GM12878 (cell line): Measurements from ENCODE around the gene SACM1L. TPM values are rescaled to one million over a fixed set of nuclear protein-coding genes. Genes with fewer than 3 reads are reported as not detected.

Experiments
- ATAC-seq: fragments of 200-7000 bp; cut with Tn5 transposase; 3 replicates; pipeline ENCODE4 v1.9.1; 2020; ENCODE audit warnings: mild to moderate bottlenecking, moderate library complexity
- BruUV-seq: library from RNA; stranded (reverse); fragments of 400-500 nt; replicated peaks from 2 replicates; lab custom pipeline; 2021; lab: Mats Ljungman, UMichigan
- CTCF ChIA-PET: fragments of 300-600 bp; sonication (Branson Sonifier 250); formaldehyde crosslinking; extraction: SDS; loops from one replicate; lab custom pipeline; 2021; ENCODE audit warnings: inconsistent platforms; lab: Yijun Ruan, JAX
- POLR2A ChIA-PET: fragments of 350-600 bp; formaldehyde crosslinking; extraction: SDS; loops from one replicate; lab custom pipeline; 2021; ENCODE audit warnings: inconsistent platforms; lab: Charles Lee
- RAD21 ChIA-PET: fragments of 300-600 bp; sonication (Branson Sonifier 250); formaldehyde crosslinking; loops from one replicate; lab custom pipeline; 2023; ENCODE audit warnings: antibody characterized with exemption; ENCODE audit not compliant: unreplicated experiment; lab: Charles Lee
- SMC1A ChIA-PET: fragments of 300-600 bp; sonication (Branson Sonifier 250); formaldehyde crosslinking; loops from one replicate; lab custom pipeline; 2023; ENCODE audit not compliant: unreplicated experiment, uncharacterized antibody; lab: Charles Lee
- DNase-seq: peaks from one replicate; pipeline ENCODE4 v3.0.0-alpha.2; 2011; ENCODE audit warnings: low read depth, low spot score
- FAIRE-seq: peaks from 3 replicates; lab custom pipeline; 2011; peaks lifted over from hg19 to GRCh38; lab: Jason Lieb, UNC
- H2AFZ ChIP-seq: 2 replicates; pipeline ENCODE4 v1.6.0; 2011; ENCODE audit warnings: low read depth, low read length, control low read depth; ENCODE audit not compliant: control insufficient read depth
- H3K27ac ChIP-seq: 2 replicates; pipeline ENCODE4 v1.5.1; 2011; ENCODE audit warnings: control low read depth; ENCODE audit not compliant: control insufficient read depth, insufficient read depth
- H3K27me3 ChIP-seq, 2 experiments: replicated peaks in 1 of 2; 2 replicates each; pipeline versions ENCODE4 v1.6.0 to v1.6.1; 2011; ENCODE audit warnings: low read length in 1 of 2; ENCODE audit not compliant: control insufficient read depth in 2 of 2, insufficient read depth in 2 of 2
- H3K36me3 ChIP-seq, 2 experiments: 2 replicates each; pipeline ENCODE4 v1.5.1; 2011; ENCODE audit warnings: low read length in 1 of 2; ENCODE audit not compliant: control insufficient read depth in 2 of 2, insufficient read depth in 2 of 2
- H3K4me1 ChIP-seq: 2 replicates; pipeline ENCODE4 v1.6.1; 2011; ENCODE audit warnings: mild to moderate bottlenecking, low read length, moderate library complexity, mixed read lengths; ENCODE audit not compliant: control insufficient read depth, insufficient read depth
- H3K4me2 ChIP-seq: 2 replicates; pipeline ENCODE4 v1.6.0; 2011; ENCODE audit warnings: control low read depth; ENCODE audit not compliant: control insufficient read depth, insufficient read depth
- H3K4me3 ChIP-seq: fragments of 200-600 bp; sonication (generic); 2 replicates; pipeline ENCODE4 v1.5.1; 2016
- H3K79me2 ChIP-seq: 2 replicates; pipeline ENCODE4 v1.6.0; 2011; ENCODE audit warnings: low read length; ENCODE audit not compliant: control insufficient read depth, insufficient read depth
- H3K9ac ChIP-seq: 2 replicates; pipeline ENCODE4 v1.8.0; 2011; ENCODE audit warnings: low read length, control low read depth, mixed read lengths; ENCODE audit not compliant: control insufficient read depth, insufficient read depth
- H3K9me3 ChIP-seq: replicated peaks from 3 replicates; pipeline ENCODE4 v1.5.1; 2011; ENCODE audit warnings: mild to moderate bottlenecking, low read length; ENCODE audit not compliant: control insufficient read depth, insufficient read depth
- H4K20me1 ChIP-seq: 2 replicates; pipeline ENCODE4 v1.6.0; 2011; ENCODE audit not compliant: control insufficient read depth, insufficient read depth
- ASH2L ChIP-seq: fragments of 300-600, 200-600 bp; sonication (generic); IDR thresholded peaks from 2 replicates; pipeline ENCODE4 v1.6.1; 2017; ENCODE audit warnings: low read depth, mild to moderate bottlenecking, borderline replicate concordance
- BMI1 ChIP-seq: fragments of 450-650 bp; IDR thresholded peaks from 2 replicates; pipeline ENCODE4 v1.6.1; 2016; ENCODE audit warnings: mild to moderate bottlenecking, moderate library complexity, borderline replicate concordance
- CEBPB ChIP-seq, 2 experiments: fragments of 150-350 bp in 1 of 2; IDR thresholded peaks; 2 replicates each; pipeline ENCODE4 v1.6.1; 2012 to 2014; ENCODE audit warnings: low read depth in 2 of 2, low read length in 2 of 2, borderline replicate concordance in 1 of 2, inconsistent platforms in 1 of 2
- CUX1 ChIP-seq: IDR thresholded peaks from 2 replicates; pipeline ENCODE4 v1.6.1; 2012; ENCODE audit warnings: improper control_type of control experiment, low read depth, low read length; ENCODE audit not compliant: insufficient replicate concordance
- E2F8 ChIP-seq: fragments of 450-650 bp; IDR thresholded peaks from 2 replicates; pipeline ENCODE4 v1.6.1; 2018; ENCODE audit warnings: mild to moderate bottlenecking, low read depth, moderate library complexity; ENCODE audit not compliant: partially characterized antibody
- EED ChIP-seq: sonication (generic); IDR thresholded peaks from 2 replicates; pipeline ENCODE4 v1.6.1; 2016; ENCODE audit warnings: antibody characterized with exemption, low read depth
- FOXM1 ChIP-seq: IDR thresholded peaks from 2 replicates; pipeline ENCODE4 v1.6.1; 2012; ENCODE audit warnings: low read depth, mild to moderate bottlenecking, inconsistent platforms, low read length, moderate library complexity
- ZNF384 ChIP-seq: IDR thresholded peaks from 2 replicates; pipeline ENCODE4 v1.6.1; 2012; ENCODE audit warnings: low read depth, mild to moderate bottlenecking, low read length, improper control_type of control experiment, borderline replicate concordance
- WGBS: methylation state at CpG from one replicate; pipeline ENCODE4 v1.1.6; 2016; ENCODE audit warnings: low lambda C conversion rate; ENCODE audit not compliant: insufficient replicate concordance, insufficient coverage; ENCODE audit errors: missing lambda C conversion rate; 5-methylcytosine and 5-hydroxymethylcytosine counted together
- in situ Hi-C: fragments of 300-500 bp; cut with MboI; formaldehyde crosslinking; loops from 9 replicates; pipeline ENCODE4 v1.14.3; 2018; ENCODE audit warnings: mixed read lengths
- intact Hi-C: fragments of 100-400 bp; cut with micrococcal nuclease; formaldehyde crosslinking; loops from one replicate; pipeline ENCODE4 v1.14.2; 2022; ENCODE audit not compliant: unreplicated experiment
- polyA plus RNA-seq, 11 experiments: library from polyadenylated mRNA; depleted of rRNA in 4 of 11; unstranded in 6 of 11; stranded (reverse) in 5 of 11; fragments of >200 nt; fragmentation: Nextera tagmentation in 4 of 11; fragmentation: Illumina TruSeq in 1 of 11; extraction: Ambion mirVana in 4 of 11; extraction: Trizol in 1 of 11; gene quantifications; 1 replicate in 1 of 11; 2 replicates in 10 of 11; pipeline versions ENCODE4 v1.2.1 to v1.2.3, GENCODE V29; 2011 to 2016; ENCODE audit warnings: inconsistent platforms in 2 of 11, missing spikeins in 2 of 11, low read depth in 1 of 11
- total RNA-seq, 4 experiments: library from RNA; depleted of rRNA in 3 of 4; stranded (reverse); fragments of >200 nt in 3 of 4; fragmentation: Illumina TruSeq in 1 of 4; extraction: Trizol in 1 of 4; gene quantifications; 2 replicates each; pipeline versions ENCODE4 v1.2.1 to v1.2.3, GENCODE V29; 2013 to 2021

Gene SACM1L
- total and polyA plus RNA-seq, 10 of the 15 experiments (the other 5 are each of a cell fraction or from before 2014, with no cell fraction given), result 16.5 to 48.3 (median 28.9) TPM

GRCh38 chr3:45673273-45673672 is 15.9 kb upstream of the SACM1L start:
- in situ Hi-C loops (no loop called here), intact Hi-C loops (no loop called here)
- BruUV-seq, result no TSS peak
- Histone ChIP-seq H3K4me2 (no peak overlapping the region), H3K9ac (no peak overlapping the region), H3K4me1 (no peaks in the 10 kb centered on the region), H4K20me1 (no peaks in the 10 kb centered on the region), H2AFZ (no peak overlapping the region), H3K9me3 (no peaks in the 10 kb centered on the region), H3K27me3 (no peaks in the 10 kb centered on the region), H3K79me2 (no peaks in the 10 kb centered on the region), H3K27ac (no peak overlapping the region), H3K4me3 (no peak overlapping the region), H3K36me3 (peaks cover 32 to 57% of the 10 kb centered on the region in 2 experiments)
- CTCF ChIA-PET, result interaction anchor here (7.9 kb wide), 1 partner anchor 14 kb away, joined by 51 read pairs; no protein-coding TSS in a partner anchor
- ATAC-seq (no peak), DNase-seq (no peak), FAIRE-seq (no peak)
- 97% methylated on average over 2 of the region's 2 CpGs for WGBS
- POLR2A ChIA-PET, result interaction anchor here (0.7 kb wide), 1 partner anchor 13 kb away, joined by 3 read pairs; no protein-coding TSS in a partner anchor
- RAD21 ChIA-PET, result no interaction called here
- no peak for TF ChIP-seq CUX1
- no peak for TF ChIP-seq ZNF384
- TF ChIP-seq ASH2L, result no peak
- no peak for TF ChIP-seq E2F8
- TF ChIP-seq FOXM1, result no peak
- TF ChIP-seq BMI1, result no peak
- TF ChIP-seq EED, result no peak
- no peak for TF ChIP-seq CEBPB (IDR thresholded peaks at IDR 0.05; ENCODE audit: borderline replicate concordance in 1 of 2, low read depth in 2 of 2, low read length in 2 of 2)
- SMC1A ChIA-PET, result no interaction called here
